ENCODE results near the gene ACTG1. TPM values are rescaled to one million over a fixed set of nuclear protein-coding genes. Genes with fewer than 3 reads are reported as not detected.

ACTG1 gene
- total and polyA plus RNA-seq, 2 of the 4 experiments (the other 2 are of a cell fraction) = 10,907 to 15,732 TPM

GRCh38 chr17:81535480-81536298, 23.1 kb upstream of the ACTG1 start (continued):
- no peak for TF ChIP-seq ELK1 (IDR thresholded peaks at IDR 0.05; ENCODE audit: borderline replicate concordance, low read depth, low read length)

GRCh38 chr17:81535007-81535328, 22.4 kb upstream of the ACTG1 start:
- no peaks in the 10 kb centered on the region for H3K79me1 ChIP-seq (ENCODE audit: low read depth in 1 of 2, low read length in 2 of 2)
- H4K8ac ChIP-seq (ENCODE audit: low read depth in 2 of 2, low read length in 2 of 2) = no peak overlapping the region
- no peak overlapping the region for H3K23ac ChIP-seq (ENCODE audit: low read depth, low read length)
- no peak overlapping the region for H2BK120ac ChIP-seq (ENCODE audit: low read depth, low read length)
- no peak overlapping the region for H4K5ac ChIP-seq (ENCODE audit: low read depth, low read length)
- no peak overlapping the region for H3K4me3 ChIP-seq (ENCODE audit: insufficient read depth, low read depth, low read length)
- H3K9me3 ChIP-seq (ENCODE audit: control insufficient read depth, insufficient read depth, low read length) = no peaks in the 10 kb centered on the region
- H3K18ac ChIP-seq (ENCODE audit: low read depth, low read length) = no peak overlapping the region
- peak overlapping the region; percentile 33 for H2BK5ac ChIP-seq (ENCODE audit: low read depth, low read length, poor library complexity, severe bottlenecking)
- H3K14ac ChIP-seq (replicated peaks; ENCODE audit: low read depth, low read length) = no peak overlapping the region
- 86% methylated on average over 2 of the region's 5 CpGs; no CpG with 5 or more reads in 1 of the 2 experiments for WGBS, 2 experiments (ENCODE audit: extremely low coverage in 2 of 2, insufficient read length in 1 of 2)
- H2AK9ac ChIP-seq (replicated peaks; ENCODE audit: low read depth, low read length, poor library complexity) = no peak overlapping the region
- ATAC-seq (ENCODE audit: low read depth) (no peak), DNase-seq (no peak)
- H4K20me1 ChIP-seq (ENCODE audit: insufficient read depth, low read length) = peaks cover 7% of the 10 kb centered on the region; the same call in 1 of the 2 replicates
- CTCF ChIA-PET = no interaction called here
- TF ChIP-seq MAZ (IDR thresholded peaks at IDR 0.05; ENCODE audit: borderline replicate concordance, low read depth, low read length) (no peak), RCOR1 (IDR thresholded peaks at IDR 0.05; ENCODE audit: insufficient replicate concordance, low read length) (no peak), POLR2A (IDR thresholded peaks at IDR 0.05; ENCODE audit: low read depth, low read length) (no peak), RAD21 (IDR thresholded peaks at IDR 0.05; ENCODE audit: low read length) (no peak), CTCF (conservative IDR thresholded peaks at IDR 0.05; ENCODE audit: low read depth, low read length) (no peak), MXI1 (IDR thresholded peaks at IDR 0.05; ENCODE audit: borderline replicate concordance, low read depth, low read length) (no peak), RFX5 (IDR thresholded peaks at IDR 0.05; ENCODE audit: low read depth, low read length) (no peak)
- intact Hi-C loops (cut with micrococcal nuclease) = no loop called here
- no peak overlapping the region for H3K4ac ChIP-seq (ENCODE audit: low read depth, low read length)
- H2BK15ac ChIP-seq (ENCODE audit: low read depth, low read length) = no peak overlapping the region
- H3K4me2 ChIP-seq (ENCODE audit: low read depth, low read length) = no peak overlapping the region
- in situ Hi-C loops (cut with MboI; ENCODE audit: low sequenced_read_pairs) = no loop called here
- H3K27me3 ChIP-seq (ENCODE audit: control insufficient read depth, insufficient read depth, low read length) = peaks cover 10% of the 10 kb centered on the region; the same call in 1 of the 2 replicates
- H2AK5ac ChIP-seq (ENCODE audit: low read depth, low read length) = no peak overlapping the region
- H4K91ac ChIP-seq (ENCODE audit: insufficient read depth, low read depth, low read length) = no peak overlapping the region
- H2AFZ ChIP-seq (replicated peaks; ENCODE audit: low read length, poor library complexity) = no peak overlapping the region
- POLR2A ChIA-PET (ENCODE audit: unreplicated experiment) = no interaction called here
- no peak overlapping the region for H3K56ac ChIP-seq (ENCODE audit: extremely low read depth, insufficient read depth, low read length)
- H3K36me3 ChIP-seq (ENCODE audit: control insufficient read depth, insufficient read depth, low read length) = peaks cover 5% of the 10 kb centered on the region; the same call in 1 of the 2 replicates
- H3K9ac ChIP-seq (ENCODE audit: low read depth, low read length) = no peak overlapping the region
- no peak overlapping the region for H2BK20ac ChIP-seq (ENCODE audit: low read depth, low read length)
- no TSS peak for BruUV-seq (replicated peaks)
- no peaks in the 10 kb centered on the region for H3K9me1 ChIP-seq (ENCODE audit: insufficient read depth, low read length)
- dilution Hi-C loops (cut with HindIII; ENCODE audit: low sequenced_read_pairs, unreplicated experiment) = no loop called here
- H3K27ac ChIP-seq (ENCODE audit: insufficient read depth, low read length) = no peak overlapping the region
- H3K4me1 ChIP-seq (ENCODE audit: control insufficient read depth, insufficient read depth, low read length) = no peaks in the 10 kb centered on the region
